Neural progenitor cell (in vitro differentiated cells): ENCODE data around the gene PIP4K2A.

ENCODE experiments used
- EZH2 ChIP-seq: fragments of 200-600 bp; sonication (generic); IDR thresholded peaks from 2 replicates; pipeline ENCODE4 v1.6.1; 2017; ENCODE audit warnings: antibody characterized with exemption, mild to moderate bottlenecking, moderate library complexity
- EZH2phosphoT487 ChIP-seq: fragments of 200-600 bp; sonication (generic); IDR thresholded peaks from 2 replicates; pipeline ENCODE4 v1.6.1; 2017; ENCODE audit warnings: antibody characterized with exemption
- TF ChIP-seq, protein P1 (sequence below): fragments of 200-600 bp; sonication (generic); IDR thresholded peaks from 2 replicates; pipeline ENCODE4 v1.5.1; 2017; ENCODE audit warnings: antibody characterized with exemption, mild to moderate bottlenecking

DNA sequence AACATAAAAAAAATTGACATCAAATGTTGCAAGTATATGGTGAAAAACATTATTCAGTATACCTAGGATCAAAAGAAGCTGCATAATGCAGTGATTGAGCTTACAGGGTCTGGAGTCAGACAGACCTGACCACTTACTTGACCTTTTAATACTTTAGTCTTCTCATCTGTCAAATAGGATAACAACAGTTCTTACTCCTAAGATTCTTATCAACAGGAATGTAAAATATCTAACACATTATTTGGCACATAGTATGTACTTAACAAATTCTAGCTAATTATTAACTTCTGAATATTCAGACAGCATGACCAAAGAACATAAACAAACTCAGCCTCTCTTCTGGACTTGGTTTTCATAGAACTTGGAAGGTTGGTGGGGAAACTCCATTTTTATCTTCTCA lies 45.6 kb upstream of the PIP4K2A start:
- TF ChIP-seq, protein P1, sequence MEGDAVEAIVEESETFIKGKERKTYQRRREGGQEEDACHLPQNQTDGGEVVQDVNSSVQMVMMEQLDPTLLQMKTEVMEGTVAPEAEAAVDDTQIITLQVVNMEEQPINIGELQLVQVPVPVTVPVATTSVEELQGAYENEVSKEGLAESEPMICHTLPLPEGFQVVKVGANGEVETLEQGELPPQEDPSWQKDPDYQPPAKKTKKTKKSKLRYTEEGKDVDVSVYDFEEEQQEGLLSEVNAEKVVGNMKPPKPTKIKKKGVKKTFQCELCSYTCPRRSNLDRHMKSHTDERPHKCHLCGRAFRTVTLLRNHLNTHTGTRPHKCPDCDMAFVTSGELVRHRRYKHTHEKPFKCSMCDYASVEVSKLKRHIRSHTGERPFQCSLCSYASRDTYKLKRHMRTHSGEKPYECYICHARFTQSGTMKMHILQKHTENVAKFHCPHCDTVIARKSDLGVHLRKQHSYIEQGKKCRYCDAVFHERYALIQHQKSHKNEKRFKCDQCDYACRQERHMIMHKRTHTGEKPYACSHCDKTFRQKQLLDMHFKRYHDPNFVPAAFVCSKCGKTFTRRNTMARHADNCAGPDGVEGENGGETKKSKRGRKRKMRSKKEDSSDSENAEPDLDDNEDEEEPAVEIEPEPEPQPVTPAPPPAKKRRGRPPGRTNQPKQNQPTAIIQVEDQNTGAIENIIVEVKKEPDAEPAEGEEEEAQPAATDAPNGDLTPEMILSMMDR, result no peak
- TF ChIP-seq EZH2, result no peak
- no peak for TF ChIP-seq EZH2phosphoT487
